Measurements from ENCODE around the gene CISTR.
A peak's percentile ranks its signal among the peaks of the same experiment; 100 is the strongest.
"Not testable (repeated sequence)": the region's sequence is repeated elsewhere in the genome, so short reads cannot be mapped to it uniquely, and the experiment has no call there.

The CISTR gene

DNA sequence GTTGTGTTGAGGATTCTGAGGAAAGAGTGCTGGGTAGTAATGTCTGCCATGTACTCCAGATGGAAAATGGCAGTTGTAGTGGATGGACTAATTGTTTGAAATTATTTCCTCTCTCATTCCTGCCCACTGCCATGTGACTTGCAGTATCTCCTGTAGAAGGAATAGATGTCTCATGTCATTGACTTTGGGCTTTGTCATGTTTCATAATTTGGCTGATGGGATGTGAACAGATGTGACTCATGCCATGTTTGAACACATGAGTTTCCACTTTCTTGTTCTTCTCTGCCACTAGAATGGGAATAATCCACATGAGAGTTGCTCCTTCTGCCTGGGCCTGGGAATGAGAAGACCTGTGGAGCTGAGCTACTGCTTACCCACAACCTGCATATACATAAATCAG is 22.1 kb downstream of the CISTR start:
- Mint-ChIP-seq H3K36me3 (ENCODE audit: low read depth) (peaks cover 17% of the 10 kb centered on the region), H3K9me3 (no peaks in the 10 kb centered on the region), H3K27ac (no peak overlapping the region), H3K4me3 (no peak overlapping the region), H3K4me1 (ENCODE audit: low read depth) (peaks cover 23% of the 10 kb centered on the region), H3K27me3 (peaks cover 24% of the 10 kb centered on the region)
- intact Hi-C loops (cut with micrococcal nuclease), result loop anchor here (5.0 kb wide), 1 partner anchor 277 kb away; the partner anchor contains the start of gene PCBP2

DNA sequence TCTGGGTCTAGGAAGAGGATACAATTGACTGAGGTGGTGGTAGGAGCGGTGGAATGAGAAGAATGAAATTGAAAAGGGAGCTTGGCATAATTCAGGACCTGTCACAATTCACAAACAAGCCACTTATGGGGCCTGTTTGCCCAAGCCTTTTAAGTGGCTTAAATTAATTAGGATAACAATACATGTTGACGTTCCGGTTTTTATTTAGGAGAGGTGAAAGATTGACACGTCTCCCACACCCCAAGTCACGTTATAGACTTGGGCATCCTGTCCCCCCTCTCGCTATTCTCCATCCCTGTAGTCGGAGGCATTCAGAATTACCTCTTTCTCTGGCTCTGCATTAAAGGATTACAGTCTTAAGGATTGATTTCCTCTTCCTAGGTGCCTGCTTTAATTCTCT is 23.6 kb downstream of the CISTR start:
- Mint-ChIP-seq H3K4me1 (ENCODE audit: low read depth) (peaks cover 23% of the 10 kb centered on the region), H3K27ac (no peak overlapping the region), H3K36me3 (ENCODE audit: low read depth) (peaks cover 32% of the 10 kb centered on the region), H3K4me3 (no peak overlapping the region), H3K27me3 (peaks cover 13% of the 10 kb centered on the region), H3K9me3 (no peaks in the 10 kb centered on the region)
- intact Hi-C loops (cut with micrococcal nuclease), result loop anchor here (5.0 kb wide), 1 partner anchor 276 kb away; the partner anchor contains the start of gene PCBP2

DNA sequence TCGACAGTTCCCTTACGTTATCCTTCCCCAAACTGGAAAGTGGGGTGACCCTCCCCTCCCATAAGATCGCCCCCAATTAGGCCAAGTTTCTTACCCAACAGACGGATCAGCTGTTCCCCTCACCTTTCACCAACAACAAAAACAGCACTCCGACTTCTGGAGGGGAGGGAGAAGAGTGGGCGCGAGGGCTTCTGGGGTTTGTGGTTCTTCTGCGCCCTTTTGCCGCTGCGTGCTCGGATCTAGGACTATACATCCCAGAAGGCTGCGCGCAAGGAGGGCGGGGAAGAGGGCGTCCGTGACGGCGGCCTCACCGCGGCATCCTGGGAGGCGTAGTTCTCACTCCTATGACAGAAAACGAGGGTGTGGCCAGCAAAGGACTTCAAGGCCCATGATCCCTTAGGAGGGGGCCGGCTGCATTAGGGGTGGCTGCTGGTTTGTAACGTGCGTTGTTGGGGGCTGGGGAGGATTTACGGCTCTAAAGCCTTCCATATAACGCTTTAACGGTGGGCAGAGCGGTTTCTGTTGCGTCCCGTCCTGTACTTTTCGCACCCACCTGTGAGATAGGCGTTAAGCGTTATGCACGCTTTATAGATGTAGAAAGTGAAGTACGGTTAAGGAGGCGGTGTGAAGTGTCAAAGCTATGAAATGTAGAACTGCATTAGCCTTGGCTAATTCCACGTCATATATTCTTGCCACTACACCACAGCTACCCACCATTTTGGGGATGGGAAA is 24.3 kb downstream of the CISTR start, which contains the start of gene CALCOCO1:
Gene CALCOCO1, minus strand, starts transcription at position 143 of the 732 bp plus-strand sequence. CDS start 2,210 bp downstream, outside the sequence.
- intact Hi-C loops (cut with micrococcal nuclease), result loop anchor here (5.0 kb wide), 1 partner anchor 275 kb away; the partner anchor contains the start of gene PCBP2
- peak within 1 kb of the TSS; percentile 87 for H3K27ac Mint-ChIP-seq

DNA sequence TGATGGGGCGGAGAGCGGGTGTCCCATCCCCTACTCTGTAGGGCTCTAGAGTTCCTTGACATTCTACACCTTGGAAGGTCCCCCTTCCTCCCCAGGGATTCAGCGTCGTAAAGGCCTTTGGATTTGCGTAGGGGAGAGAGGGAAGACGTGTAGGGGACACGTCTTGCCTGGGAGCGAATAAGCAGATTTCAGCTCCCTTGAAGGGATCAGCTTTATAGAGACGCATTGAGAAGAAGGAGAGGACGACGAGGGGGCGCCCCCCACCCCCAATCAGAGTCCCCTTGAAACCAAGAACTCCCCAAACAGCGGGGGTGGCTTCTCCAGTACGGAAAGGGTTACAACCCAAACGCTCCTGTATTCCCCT is 24.9 kb downstream of the CISTR start:
- H3K4me1 Mint-ChIP-seq (ENCODE audit: low read depth), result peaks cover 23% of the 10 kb centered on the region
- intact Hi-C loops (cut with micrococcal nuclease), result loop anchor here (5.0 kb wide), 1 partner anchor 275 kb away; the partner anchor contains the start of gene PCBP2
- peaks cover 6% of the 10 kb centered on the region for H3K27me3 Mint-ChIP-seq
- peak overlapping the region; percentile 87 for H3K27ac Mint-ChIP-seq
- H3K36me3 Mint-ChIP-seq (ENCODE audit: low read depth), result peaks cover 44% of the 10 kb centered on the region
- peak overlapping the region; percentile 98 for H3K4me3 Mint-ChIP-seq
- H3K9me3 Mint-ChIP-seq, result no peaks in the 10 kb centered on the region

More for the DNA sequence above, 24.3 kb downstream of the CISTR start, which contains the start of gene CALCOCO1:
- H3K27me3 Mint-ChIP-seq, result peaks cover 6% of the 10 kb centered on the region
- H3K36me3 Mint-ChIP-seq (ENCODE audit: low read depth), result peaks cover 39% of the 10 kb centered on the region
- peak within 1 kb of the TSS; percentile 98 for H3K4me3 Mint-ChIP-seq
- H3K9me3 Mint-ChIP-seq, result no peaks in the 10 kb centered on the region
- peaks cover 23% of the 10 kb centered on the region for H3K4me1 Mint-ChIP-seq (ENCODE audit: low read depth)

DNA sequence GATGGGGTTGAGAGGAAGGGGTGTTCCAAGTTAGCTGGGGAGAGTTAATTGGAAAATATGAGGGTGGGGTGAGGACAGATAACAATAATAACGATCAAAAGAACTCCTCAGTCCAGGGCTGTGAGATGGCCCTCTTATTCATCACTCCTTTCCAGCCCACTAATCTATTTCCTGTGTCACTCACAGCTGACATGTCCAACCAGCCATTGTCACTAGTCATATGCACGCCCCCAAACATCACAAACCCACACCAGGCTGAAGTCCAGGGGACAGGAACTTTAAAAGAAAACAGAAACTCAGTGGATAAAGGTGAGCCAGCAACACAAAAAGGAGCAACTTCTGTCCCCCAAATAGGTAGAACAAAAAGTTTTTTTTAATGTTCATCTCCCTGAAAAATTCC is 25.4 kb downstream of the CISTR start:
- H3K36me3 Mint-ChIP-seq (ENCODE audit: low read depth), result peaks cover 50% of the 10 kb centered on the region
- H3K4me1 Mint-ChIP-seq (ENCODE audit: low read depth), result peaks cover 23% of the 10 kb centered on the region
- H3K4me3 Mint-ChIP-seq, result peak overlapping the region; percentile 98
- intact Hi-C loops (cut with micrococcal nuclease), result loop anchor here (5.0 kb wide), 1 partner anchor 274 kb away; the partner anchor contains the start of gene PCBP2
- no peaks in the 10 kb centered on the region for H3K9me3 Mint-ChIP-seq
- H3K27me3 Mint-ChIP-seq, result peaks cover 3% of the 10 kb centered on the region
- H3K27ac Mint-ChIP-seq, result peak overlapping the region; percentile 64

DNA sequence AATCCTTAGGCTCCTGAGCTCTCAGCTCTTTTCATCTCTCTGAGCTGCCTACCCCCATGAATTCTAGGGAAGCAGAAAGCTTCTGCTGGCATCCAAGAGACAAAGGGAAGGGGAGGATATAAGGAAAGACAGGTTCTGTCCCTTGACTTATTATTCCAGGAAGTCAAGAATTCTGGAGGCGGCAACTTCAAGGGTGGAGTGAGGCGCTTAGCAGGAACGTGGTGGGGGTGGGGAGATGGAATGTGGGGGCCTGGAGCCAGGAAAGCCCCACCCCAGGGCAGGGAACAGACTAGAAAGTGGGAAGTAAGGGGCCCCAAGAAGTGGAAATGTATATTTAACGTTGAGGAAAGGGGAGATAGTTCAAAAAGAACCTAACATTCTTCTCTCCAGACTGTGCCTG is 26.0 kb downstream of the CISTR start:
- Mint-ChIP-seq H3K4me1 (ENCODE audit: low read depth) (peaks cover 23% of the 10 kb centered on the region), H3K27ac (peak overlapping the region; percentile 64), H3K4me3 (peak overlapping the region; percentile 98), H3K27me3 (peaks cover under 1% of the 10 kb centered on the region), H3K36me3 (ENCODE audit: low read depth) (peaks cover 55% of the 10 kb centered on the region), H3K9me3 (no peaks in the 10 kb centered on the region)
- intact Hi-C loops (cut with micrococcal nuclease), result loop anchor here (5.0 kb wide), 1 partner anchor 274 kb away; the partner anchor contains the start of gene PCBP2

DNA sequence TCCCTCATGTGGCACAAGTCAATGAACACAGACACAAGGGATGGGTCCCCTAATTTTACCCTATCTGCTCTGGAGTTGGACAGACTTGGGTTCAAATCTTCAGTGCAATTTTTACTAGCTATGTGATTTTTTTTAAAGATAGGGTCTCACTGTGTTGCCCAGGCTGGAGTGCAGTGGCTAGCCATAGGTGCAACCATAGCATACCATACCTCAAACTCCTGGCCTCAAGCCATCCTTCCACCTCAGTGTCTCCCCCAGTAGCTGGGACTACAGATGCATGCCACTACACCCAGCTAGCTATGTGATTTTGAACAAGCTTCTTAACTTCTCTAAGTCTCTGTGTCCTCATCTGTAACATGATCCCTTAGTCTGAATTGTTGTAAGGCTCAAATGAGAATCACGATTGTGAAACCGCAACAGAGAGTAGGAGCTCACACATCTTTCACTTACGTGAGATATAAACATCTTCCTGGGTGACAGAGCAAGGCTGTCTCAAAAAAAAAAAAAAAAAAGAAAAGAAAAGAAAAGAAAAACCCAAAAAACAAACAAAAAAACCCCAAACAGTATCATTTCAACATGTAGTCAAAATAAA is 29.2 kb downstream of the CISTR start:
- Mint-ChIP-seq H3K27ac (no peak overlapping the region), H3K4me3 (no peak overlapping the region), H3K36me3 (ENCODE audit: low read depth) (peaks cover 86% of the 10 kb centered on the region), H3K4me1 (ENCODE audit: low read depth) (peaks cover 17% of the 10 kb centered on the region), H3K27me3 (no peaks in the 10 kb centered on the region), H3K9me3 (no peaks in the 10 kb centered on the region)
- intact Hi-C loops (cut with micrococcal nuclease), result no loop called here

DNA sequence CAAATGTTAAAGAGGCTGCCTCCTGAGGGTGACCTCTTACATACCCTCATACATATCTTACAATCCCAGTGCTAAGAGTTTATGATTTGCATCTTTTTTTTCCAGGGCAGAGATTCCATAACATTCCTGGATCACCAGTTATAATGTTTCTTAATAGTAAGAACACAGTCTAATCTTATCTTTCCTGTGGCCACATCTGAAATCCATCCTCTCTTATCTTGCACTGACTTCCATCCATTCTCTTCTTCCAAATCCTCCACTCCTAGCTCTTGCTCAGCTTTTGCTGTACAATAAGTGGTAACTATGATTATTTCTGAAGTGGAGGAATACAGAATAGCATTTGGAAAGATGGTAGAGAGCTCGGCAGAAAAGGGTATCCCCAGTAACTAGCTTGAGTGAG is 30.8 kb downstream of the CISTR start:
- peaks cover 95% of the 10 kb centered on the region for H3K36me3 Mint-ChIP-seq (ENCODE audit: low read depth)
- no peak overlapping the region for H3K4me3 Mint-ChIP-seq
- H3K27ac Mint-ChIP-seq, result no peak overlapping the region
- no peaks in the 10 kb centered on the region for H3K9me3 Mint-ChIP-seq
- intact Hi-C loops (cut with micrococcal nuclease), result no loop called here
- peaks cover 8% of the 10 kb centered on the region for H3K4me1 Mint-ChIP-seq (ENCODE audit: low read depth)
- no peaks in the 10 kb centered on the region for H3K27me3 Mint-ChIP-seq

DNA sequence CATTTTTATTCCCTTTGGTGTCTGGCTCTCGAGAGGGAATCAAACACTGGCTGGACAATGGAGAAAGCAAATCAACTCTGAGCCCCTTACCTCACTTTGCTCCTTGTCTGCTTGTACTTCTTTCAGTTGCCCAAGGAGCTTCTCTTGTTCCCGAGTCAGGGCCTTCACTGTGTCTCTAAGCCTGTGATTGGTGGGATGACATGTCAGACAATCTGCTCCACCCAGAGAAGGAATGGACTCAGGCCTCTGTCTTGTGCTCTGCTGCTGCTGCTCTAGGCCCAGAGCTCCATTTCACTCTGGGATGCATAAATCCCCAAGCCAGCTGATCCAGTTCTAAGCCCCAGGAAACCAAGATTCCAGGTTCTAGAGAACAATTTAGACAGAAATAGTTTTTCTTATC is 32.1 kb downstream of the CISTR start:
- Mint-ChIP-seq H3K4me1 (ENCODE audit: low read depth) (no peaks in the 10 kb centered on the region), H3K4me3 (no peak overlapping the region), H3K9me3 (no peaks in the 10 kb centered on the region), H3K36me3 (ENCODE audit: low read depth) (peaks cover 98% of the 10 kb centered on the region), H3K27me3 (no peaks in the 10 kb centered on the region), H3K27ac (no peak overlapping the region)
- intact Hi-C loops (cut with micrococcal nuclease), result no loop called here

DNA sequence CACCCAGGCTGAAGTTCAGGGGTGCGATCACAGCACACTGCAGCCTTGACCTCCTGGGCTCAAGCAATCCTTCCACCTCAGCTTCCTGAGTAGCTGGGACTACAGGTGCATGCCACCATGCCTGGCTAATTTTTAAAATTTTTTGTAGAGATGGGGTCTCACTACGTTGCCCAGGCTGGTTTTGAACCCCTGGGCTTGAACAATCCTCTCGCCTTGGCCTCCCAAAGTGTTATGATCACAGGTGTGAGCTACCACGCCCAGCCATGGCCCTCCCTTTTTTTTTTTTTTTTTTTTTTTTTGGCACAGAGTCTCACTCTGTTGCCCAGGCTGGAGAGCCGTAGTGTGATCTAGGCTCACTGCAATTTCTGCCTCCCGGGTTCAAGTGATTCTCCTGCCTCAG is 33.2 kb downstream of the CISTR start:
- peaks cover 98% of the 10 kb centered on the region for H3K36me3 Mint-ChIP-seq (ENCODE audit: low read depth)
- H3K27ac Mint-ChIP-seq; H3K27me3 Mint-ChIP-seq; H3K9me3 Mint-ChIP-seq; H3K4me1 Mint-ChIP-seq (ENCODE audit: low read depth); H3K4me3 Mint-ChIP-seq; intact Hi-C loops (cut with micrococcal nuclease): not testable (repeated sequence)

DNA sequence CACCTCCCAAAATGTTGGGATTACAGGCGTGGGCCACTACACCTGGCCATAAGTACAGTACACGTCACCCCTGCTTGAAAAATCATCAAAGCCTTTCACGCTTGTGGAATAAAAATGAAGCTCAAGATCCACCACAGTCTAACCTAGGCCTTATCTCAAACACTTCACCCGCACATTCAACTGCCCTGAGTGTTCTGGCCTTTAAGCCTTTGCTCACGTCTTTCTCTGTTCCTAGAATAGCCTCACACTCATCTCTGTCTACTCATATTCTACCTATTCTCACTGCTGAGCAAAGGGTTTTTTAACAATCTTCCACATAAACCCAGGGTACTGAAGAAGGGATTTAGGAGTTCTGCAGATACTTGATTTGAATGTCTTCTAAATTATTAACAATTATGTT is 34.5 kb downstream of the CISTR start:
- intact Hi-C loops (cut with micrococcal nuclease), result no loop called here
- Mint-ChIP-seq H3K9me3 (no peaks in the 10 kb centered on the region), H3K36me3 (ENCODE audit: low read depth) (peaks cover 98% of the 10 kb centered on the region)

DNA sequence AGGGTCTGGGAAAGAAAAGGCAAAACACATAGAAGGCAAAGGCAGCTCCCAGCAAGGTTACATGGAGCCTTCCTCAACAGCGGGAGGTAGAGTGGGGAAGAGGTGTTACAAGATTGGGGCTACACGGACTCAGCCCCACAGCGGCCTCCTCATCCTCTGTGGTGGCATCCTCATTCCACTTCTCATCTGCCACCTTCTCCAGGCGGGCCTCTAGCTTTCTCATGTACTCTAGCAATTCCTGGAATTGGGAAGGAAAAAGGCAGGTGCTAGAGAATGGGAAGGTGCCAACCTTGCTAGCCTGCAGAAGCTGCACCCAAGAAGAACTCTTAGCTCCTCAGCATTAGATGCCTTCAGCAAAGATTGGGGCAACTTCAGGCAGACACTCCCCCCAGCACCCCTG is 37.8 kb downstream of the CISTR start:
- H3K4me1 Mint-ChIP-seq (ENCODE audit: low read depth), result peaks cover 14% of the 10 kb centered on the region
- H3K9me3 Mint-ChIP-seq, result no peaks in the 10 kb centered on the region
- H3K36me3 Mint-ChIP-seq (ENCODE audit: low read depth), result peaks cover 77% of the 10 kb centered on the region
- no peak overlapping the region for H3K4me3 Mint-ChIP-seq
- H3K27me3 Mint-ChIP-seq, result peaks cover 11% of the 10 kb centered on the region
- H3K27ac Mint-ChIP-seq, result no peak overlapping the region
- intact Hi-C loops (cut with micrococcal nuclease), result no loop called here

More for the DNA sequence above, 34.5 kb downstream of the CISTR start:
- peaks cover under 1% of the 10 kb centered on the region for H3K4me1 Mint-ChIP-seq (ENCODE audit: low read depth)
- H3K4me3 Mint-ChIP-seq, result no peak overlapping the region
- H3K27me3 Mint-ChIP-seq, result no peaks in the 10 kb centered on the region
- H3K27ac Mint-ChIP-seq, result no peak overlapping the region

DNA sequence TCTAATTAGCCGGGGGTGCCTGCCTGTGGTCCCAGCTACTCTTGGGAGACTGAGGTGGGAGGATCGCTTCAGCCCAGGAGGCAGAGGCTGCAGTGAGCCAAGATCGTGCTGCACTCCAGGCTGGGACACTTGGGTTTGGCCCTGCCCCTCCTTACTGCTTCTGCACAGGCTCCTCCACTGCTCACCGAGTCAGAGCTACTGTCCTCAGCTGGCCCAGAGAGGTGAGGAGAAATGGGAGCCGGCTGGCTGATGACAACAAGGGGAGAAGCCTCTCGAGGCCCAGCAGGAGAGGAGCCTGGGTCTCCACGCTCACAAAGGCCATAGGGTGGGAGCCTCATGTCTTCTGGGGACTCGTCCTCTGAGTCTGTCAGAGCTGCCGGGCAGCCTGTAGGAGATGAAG is 38.3 kb downstream of the CISTR start:
- Mint-ChIP-seq H3K4me1 (ENCODE audit: low read depth) (peaks cover 14% of the 10 kb centered on the region), H3K9me3 (no peaks in the 10 kb centered on the region), H3K27ac (no peak overlapping the region), H3K4me3 (no peak overlapping the region), H3K27me3 (peaks cover 15% of the 10 kb centered on the region), H3K36me3 (ENCODE audit: low read depth) (peaks cover 72% of the 10 kb centered on the region)
- intact Hi-C loops (cut with micrococcal nuclease), result no loop called here

DNA sequence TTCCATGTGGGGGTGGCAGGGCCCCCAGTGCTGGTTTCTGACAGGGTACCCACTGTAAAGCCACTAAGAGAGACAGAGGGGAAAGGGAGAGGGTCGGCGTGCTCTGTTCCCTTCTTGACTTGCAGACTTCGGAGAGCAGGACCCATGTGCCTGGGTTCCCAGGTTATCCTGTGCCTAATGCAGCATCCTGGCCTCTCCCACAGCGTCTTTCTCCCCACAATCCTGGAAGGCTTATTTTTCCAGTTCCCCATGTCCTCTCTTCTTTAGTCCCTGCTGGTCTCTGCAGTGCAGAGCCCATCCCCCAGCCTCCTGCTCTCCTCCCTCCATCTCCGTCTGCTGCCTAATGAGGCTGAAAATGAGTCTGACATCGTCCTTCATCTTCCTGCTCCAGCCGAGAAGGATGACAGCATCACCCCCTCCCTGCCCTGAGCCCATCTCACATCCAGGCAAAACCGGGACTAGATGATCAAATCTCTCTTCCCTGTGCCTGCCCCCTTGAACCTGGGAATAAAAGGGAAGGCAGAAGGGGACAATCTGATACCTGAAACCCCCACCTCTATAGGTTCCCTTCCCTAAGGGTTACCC is 39.6 kb downstream of the CISTR start:
- no peak overlapping the region for H3K27ac Mint-ChIP-seq
- peaks cover 60% of the 10 kb centered on the region for H3K36me3 Mint-ChIP-seq (ENCODE audit: low read depth)
- peaks cover 23% of the 10 kb centered on the region for H3K27me3 Mint-ChIP-seq
- no peaks in the 10 kb centered on the region for H3K9me3 Mint-ChIP-seq
- peaks cover 14% of the 10 kb centered on the region for H3K4me1 Mint-ChIP-seq (ENCODE audit: low read depth)
- H3K4me3 Mint-ChIP-seq, result no peak overlapping the region
- intact Hi-C loops (cut with micrococcal nuclease), result no loop called here
